Glomerular visceral epithelial cell (primary cell): ENCODE results near the gene HGD.
"Not testable (repeated sequence)": the region's sequence is repeated elsewhere in the genome, so short reads cannot be mapped to it uniquely, and the experiment has no call there.

Experiments used
- DNase-seq: peaks from one replicate; pipeline ENCODE4 v3.0.0-alpha.2; 2016; ENCODE audit errors: extremely low spot score

HGD gene

DNA sequence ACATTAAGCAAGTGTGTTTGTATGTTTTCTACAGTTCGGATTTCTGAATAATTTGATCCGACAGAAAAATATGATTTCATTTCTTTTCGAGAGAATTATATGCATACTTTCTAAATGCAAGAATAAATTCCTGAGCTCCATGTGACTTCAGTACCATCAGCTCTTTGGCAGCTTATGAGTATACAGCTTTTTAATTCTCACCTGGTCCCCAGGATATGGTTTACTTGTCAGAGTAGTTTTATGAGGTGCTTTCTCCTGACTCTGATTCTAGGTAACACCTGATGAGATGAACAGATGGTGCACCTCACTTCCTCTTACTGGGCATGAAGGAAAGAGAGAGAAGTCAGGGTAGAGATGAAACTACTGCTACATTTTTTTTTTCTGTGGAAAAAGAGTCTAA, 3.1 kb downstream of the HGD start:
- DNase-seq: no peak

DNA sequence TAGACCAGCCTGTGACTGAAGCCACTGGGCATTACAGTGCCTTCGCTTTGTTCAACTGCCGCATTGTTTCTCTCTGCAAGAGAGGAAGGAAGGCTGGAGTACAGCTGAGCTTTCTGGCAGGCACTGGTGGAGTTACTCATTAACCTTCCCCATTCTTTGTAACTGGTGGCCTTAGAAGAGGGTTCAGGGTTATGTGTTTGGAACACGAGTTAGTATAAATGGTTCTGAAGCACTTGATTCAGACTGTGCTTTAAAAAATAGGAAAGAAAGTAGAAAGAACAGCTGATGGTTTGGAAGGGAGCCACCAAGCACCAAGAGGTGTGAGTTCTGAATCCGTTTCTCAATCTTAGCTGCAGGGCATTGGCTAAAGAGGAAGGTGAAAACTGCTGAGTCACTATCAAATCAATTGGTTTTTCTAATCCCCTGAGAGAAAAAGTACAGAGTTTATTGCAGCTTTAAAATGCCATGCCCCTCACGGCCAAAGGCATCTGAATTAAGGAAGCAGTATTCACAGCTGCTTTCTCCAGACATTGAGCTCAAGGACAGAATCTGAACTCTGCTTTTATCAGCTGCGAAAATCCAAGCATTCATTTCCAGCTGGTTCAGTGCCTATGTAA, 3.6 kb downstream of the HGD start:
- peak; percentile 83 for DNase-seq

DNA sequence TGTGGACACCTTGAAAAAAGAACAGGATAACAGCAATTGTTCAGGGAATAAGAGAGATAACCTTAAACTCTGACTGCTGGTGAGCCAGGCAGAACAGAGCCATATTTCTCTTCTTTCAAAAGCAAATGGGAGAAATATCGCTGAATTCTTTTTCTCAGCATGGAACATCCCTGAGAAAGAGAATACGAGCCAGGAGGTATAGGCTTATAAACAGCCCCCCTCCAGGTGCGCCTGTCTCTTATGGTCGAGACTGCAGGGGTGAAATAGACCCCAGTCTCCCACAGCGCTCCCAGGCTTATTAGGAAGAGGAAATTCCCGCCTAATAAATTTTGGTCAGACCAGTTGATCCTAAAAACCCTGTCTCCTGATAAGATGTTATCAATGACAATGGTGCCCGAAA, 4.8 kb downstream of the HGD start:
- not testable (repeated sequence) for DNase-seq

DNA sequence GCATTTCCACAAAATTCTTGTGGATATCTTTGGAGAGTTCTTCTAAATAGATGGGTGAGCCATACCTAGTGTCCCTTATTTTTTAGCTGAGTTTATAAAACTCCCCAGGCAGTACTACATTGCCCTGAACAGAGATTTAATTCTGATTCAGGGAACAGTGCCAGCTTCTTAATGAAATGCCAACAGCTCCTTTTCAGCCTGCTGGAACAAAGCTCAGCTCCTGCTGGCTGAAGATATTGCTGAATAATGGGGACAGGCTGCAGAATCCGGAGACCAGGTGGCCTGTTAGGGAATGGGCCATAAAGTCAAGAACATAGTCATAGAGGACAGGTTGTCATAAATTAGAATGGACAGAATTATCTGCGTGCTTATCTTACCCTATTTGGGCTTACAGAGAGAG, 8.9 kb downstream of the HGD start:
- no peak for DNase-seq

DNA sequence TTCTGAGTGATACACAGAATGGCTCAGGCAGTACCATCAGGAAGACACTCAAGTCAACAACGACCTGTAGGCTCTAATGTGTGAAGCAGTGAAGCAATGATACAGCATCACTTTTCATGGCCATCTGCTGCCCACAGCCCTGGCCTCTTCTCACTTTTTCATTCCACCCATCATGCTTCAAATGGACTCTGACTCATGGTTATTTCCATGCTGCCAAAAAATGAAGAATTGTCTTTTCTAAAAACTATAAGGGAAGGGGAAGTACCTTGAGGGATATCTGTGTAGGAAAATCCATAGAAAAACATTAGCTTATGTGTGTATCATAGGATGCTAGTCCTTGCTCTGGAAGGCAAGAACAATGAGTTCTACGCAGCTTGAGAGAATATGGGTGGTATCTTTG, 11.5 kb downstream of the HGD start:
- DNase-seq: no peak

DNA sequence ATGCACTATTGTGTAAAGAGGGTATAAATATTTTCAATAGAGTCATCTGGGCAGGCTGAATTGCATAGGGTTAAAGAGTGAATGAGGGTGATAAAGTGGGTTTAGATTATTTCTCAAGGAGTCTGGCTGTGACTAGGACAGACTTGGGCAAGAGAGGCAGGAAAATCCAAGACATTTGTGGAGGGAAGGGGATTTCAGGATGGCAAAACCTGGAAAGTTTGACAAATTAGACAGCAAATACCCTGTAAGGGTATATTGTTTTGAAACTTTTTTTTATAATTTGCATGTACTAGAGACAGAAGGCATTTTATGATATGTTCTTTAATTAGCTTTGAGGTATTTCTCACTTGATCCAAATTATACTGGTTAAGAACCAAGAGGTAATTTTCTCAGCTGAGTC, 17.1 kb downstream of the HGD start:
- DNase-seq: no peak

DNA sequence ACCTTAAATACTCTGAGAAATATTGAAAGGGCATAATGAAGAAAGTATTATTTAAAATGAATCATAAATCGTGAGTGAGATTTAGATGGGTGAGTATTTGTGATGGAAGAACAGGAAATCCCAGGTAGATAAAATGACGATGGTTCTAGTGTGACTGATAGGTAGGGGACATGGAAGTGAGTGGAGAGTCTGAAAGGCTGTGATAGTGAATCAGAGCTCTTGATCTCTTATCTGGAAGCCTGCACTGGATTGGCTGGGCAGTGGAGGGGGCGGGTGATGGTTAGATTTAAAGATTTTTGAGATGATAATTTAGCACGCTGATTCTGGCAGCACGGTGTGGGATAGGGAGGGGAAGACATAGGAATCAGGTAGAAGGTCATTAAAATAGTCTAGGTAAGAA, 20.1 kb downstream of the HGD start:
- DNase-seq: no peak

DNA sequence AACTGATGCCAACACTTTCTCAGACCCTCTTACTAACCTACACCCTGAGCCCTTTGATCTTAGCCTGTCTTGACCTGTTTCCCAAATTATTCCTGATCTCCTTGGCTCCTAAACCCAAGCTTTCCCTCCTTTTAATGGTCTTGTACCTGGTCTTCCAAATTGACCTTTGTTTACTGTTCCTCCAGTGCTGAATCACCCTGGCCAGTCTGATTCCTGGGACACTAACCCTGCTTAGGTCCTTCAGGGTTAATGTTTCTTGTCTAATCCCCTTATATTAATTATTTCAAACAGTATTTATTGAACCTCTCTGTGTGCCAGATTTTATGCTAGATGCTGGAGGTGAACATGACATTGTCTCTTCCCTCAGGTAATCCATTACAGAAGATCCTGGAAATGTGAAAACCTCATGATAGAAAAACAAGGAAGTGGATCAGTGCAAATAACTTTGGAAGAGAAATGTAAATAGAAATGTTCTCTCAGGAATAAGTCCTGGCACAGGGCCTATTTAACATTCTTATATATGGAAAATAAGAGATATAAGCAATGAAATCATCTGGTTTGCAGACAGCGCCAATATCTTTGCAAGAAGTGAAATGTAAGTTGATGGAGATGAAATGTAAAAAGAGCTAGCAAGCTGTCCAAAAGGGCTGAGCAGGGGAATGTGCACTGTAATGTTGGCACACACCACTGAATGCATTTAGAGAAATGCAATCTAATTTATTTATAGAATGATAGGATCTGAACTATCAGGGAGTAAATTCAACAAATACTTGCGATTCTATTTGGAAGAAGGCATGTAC, 20.7 kb downstream of the HGD start:
- DNase-seq: no peak

DNA sequence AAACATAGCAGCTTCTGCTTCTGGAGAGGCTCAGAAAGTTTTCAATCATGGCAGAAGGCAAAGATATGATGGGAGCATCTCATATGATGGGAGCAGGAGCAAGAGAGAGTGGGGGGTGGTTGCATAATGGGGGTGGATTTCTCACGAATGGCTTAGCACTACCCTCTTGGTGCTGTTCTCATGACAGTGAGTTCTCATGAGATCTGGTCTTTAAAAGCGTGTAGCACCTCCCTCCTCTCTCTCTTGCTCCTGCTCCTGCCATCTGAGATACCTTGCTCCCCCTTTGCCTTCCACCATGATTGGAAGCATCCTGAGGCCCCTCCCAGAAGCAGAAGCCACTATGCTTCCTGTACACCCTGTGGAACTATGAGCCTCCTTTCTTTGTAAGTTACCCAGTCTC, 22.2 kb downstream of the HGD start:
- DNase-seq: no peak

DNA sequence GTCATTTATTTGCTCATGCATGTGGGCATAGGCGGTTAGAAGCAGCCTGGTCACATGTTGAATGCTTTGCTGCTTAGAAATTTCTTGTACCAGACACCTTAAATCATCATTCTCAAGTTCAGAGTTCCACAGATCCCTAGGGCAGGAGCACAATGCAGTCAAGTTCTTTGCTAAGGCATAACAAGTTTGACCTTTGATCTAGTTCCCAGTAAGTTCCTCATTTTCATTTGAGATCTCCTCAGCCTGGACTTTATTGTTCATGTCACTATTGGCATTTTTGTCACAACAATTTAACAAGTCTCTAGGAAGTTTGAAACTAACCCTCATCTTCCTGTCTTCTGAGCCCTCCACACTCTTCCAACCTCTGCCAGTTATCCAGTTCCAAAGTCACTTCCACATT, 22.8 kb downstream of the HGD start:
- DNase-seq: no peak

DNA sequence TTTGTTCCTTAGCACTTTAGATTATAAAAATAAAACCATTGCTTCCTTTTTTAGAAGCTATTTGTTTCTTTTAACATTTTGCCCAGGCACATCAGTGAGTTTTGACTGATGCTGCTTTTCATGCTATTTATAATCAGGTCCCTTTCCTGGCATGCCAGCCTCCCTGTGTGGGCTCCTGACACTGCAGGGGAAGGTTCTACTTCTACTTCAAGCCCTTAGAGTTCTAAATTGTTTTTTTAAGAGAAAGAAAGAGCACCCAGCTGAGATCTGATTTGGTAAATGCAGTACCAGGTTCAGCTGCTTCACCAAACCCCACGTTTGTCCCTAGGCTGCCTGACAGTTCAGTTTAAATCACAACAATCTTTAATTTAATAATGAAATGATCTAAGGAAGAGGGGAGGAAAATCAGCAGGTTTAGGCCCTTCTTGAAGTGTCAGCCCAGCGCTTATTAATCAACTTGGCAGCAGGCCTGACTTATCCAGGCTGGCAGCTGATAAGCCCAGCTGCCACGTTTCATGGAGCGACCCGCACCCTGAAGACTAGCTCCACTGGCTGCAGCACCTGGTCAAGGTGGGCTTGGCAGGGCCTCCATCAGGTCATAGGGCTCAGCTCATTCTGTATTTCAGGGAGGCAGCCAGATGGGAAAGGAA, 29.0 kb downstream of the HGD start:
- DNase-seq: no peak

DNA sequence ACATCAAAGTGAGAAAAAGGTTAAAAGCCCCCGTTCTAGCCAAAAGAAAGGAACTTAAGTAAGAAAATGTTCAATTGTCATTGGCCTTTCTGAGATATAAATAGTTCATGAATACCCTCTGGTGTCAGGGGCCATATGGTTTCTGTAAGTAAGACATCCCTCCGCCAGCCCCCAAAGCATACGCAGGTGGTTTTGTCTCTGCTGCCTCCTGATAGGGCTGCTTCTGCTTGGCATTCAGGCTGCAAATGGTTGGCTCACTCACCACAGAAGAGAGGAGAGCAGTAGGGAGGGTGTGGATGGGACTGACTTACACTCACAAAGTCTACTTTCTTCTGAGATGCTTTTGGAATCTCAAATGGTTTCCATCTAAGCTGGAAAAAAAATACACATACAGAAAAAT, 29.8 kb downstream of the HGD start:
- DNase-seq: no peak

DNA sequence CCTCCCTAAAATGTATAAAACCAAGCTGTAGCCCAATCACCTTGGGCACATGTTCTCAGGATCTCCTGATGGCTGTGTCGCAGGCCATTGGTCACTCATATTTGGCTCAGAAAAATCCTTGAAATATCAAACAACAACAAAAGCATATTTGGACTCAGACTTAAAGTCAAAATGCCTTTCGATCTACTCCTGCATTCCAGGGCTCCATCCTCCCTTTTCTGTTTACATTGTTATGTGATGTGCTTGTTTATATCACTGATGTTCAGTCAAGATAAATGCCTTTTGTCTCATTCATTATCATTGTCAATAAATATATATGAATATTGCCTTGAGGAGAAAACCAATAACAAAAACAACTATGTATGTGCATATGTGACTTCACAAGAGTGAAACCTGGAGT, 31.7 kb downstream of the HGD start:
- DNase-seq: no peak

DNA sequence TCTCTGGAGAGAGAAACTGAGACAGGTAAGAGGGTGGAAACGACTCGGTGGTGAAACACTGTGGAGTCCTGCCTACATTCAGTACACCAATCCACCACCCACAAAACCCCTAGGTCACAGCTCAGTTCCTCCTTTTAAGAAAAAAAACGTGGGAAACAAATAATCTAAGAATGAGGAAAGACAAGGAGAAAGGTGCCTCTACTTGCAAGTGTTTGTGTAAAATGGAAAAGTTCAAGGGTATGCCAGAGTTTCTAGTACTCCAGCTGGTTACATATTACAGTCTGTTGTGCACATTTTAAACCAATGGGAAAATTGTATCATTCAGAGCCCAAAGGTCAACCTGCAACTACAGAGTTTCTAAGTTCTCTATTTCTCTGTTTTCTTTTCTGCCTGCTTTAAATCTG, 32.2 kb downstream of the HGD start:
- DNase-seq: no peak

DNA sequence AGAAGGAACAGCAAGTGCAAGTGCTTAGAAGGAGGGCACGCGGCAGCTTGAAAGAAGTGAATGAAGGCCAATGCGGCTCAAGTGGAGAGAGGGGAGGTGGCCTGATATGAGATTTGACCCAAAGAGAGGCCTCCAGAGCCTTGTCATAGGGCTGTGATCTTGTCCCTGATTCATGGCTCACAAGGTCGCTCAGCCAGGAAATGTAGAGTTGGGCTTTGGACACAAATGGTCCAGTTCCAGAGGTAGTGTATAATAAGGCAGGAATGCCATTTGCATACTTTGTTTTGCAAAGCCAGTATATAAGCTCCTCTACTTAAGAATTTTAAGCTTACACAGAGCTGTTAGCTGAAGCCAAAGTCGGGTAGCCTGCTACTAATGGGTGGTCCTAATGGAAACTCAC, 33.7 kb downstream of the HGD start:
- DNase-seq: no peak

DNA sequence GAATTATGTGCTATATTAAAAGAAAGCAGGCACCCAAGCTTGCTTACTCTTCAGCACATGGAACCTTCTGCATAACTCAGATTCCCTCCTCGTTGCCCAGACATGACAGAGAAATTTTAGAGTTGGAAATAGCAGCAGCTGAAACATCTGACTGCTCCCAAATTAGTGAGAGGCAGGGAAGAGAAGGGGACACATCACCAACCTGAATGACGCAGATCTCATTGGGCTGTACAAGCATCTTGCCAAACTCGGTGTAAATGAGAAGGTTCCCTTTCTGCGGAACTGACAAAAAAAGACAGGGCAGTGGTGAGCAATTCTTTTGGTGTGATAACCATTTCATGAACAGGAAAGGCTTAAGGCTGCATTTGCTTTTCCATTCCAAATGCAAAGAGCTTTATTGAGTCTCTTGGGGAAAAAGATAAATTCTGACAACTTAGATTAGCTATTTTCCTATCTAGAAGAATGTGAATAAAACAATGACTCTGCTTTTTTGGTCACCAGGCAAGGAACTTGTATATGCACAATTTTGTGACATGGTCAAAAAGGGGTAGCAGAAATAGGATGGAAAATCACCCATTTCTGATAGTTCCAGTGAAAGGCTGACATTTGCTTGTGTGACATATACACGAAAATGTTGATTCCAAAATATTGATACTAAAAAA, 35.1 kb downstream of the HGD start:
- DNase-seq: no peak

DNA sequence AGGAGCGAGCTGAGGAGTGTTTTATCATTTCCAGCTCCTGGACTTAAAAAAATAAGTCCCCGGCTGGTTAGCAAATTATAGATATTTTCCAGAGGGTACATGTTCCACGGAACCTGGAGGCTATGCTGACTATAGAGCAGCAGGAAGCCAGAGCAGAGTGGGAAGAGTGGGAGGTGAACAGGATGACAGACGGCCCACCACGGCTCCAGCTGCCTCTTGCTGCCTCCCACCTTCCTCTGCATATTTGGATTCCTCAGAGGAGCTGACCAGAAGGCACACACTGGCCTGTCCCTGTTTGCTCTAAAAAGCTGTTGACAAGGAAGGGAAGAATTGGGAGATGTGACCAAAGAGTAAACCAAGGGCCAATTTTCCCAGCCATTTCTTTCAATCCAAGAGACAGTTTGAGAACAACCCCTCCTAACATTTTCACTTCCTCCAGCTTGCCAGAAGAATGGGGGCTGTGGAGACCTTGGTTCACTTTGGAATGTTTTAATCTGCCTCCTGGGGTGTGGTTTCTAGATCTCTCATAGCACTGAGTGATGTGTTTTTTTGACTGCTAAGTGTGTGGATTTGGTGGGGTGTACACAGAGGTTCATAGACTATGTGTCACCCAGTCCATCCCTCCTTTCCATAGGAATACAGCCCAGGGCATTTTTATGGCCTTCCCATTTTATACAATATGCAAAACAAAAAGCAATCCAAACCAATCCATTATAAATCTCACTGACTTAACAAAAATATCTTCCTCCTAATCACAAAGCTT, 36.8 kb downstream of the HGD start:
- no peak for DNase-seq

DNA sequence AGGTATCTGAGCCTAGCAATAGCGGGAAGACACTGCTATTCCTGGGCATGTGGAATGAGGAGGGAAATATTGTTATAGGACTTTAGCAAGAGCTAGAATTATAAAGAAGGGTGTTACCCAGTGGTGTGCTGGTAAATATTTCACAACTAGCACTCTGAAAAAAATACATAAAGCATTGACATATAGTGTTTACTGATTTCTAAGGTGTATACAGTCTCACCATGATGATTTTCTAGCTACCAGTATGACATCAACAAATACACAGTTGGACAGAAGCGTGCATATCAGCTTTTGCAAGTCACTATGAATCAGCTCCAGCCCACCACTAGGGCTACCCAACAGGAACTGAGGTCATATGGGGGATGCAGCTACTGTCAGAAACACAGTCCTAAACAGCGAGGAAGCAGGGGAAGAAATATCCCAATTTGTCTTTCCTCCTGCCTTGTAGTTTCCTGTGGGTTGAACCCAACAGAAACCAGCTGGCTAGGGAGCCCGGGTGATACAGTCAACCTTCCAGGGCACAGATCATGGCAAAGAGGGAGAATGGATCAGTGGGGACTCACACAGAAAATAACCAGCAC, 39.6 kb downstream of the HGD start:
- peak; percentile 1 for DNase-seq

DNA sequence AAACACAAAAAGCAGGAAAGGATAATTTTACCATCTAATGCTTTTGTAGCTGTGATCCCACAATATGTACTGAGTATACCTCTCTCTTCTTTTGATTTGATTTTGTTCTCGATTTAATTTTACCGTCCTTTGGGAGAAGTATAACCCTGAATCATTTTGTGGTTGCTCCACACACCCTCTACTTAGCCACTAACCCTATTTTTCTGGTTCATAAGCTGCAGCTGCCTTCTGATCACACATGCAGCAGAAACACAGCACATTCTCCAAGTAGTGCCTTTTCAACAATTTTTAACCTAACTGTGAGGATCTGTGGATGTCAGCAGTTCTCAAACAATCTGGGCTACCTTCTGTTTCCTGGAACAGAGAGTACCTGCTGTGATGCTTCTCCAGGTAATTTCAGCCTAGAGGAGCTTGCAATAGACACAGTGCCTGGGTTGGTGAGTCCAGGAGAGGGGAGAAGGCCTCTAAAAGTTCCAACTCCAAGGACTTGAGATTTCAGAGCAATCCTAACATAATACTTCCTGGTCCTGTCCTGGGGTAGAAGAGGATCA, 40.3 kb downstream of the HGD start:
- DNase-seq: no peak

DNA sequence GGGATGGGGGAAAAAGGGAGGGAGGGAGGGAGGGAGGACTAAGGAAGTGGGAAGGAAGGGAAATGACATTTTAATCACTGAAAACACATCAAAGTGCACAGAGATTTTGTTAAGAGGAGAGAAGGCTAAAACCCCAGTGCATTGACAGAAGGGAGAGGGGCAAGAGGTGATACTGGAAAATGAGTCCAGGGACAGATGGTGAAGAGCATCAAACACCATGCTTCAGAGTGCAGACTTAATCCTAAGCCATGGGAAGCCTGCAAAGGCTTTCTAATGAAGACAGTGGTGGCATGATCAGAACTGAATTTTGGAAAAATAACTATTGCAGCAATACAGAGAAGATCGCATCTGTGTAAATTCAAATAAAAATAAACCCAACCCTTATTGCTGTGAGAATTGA, 41.8 kb downstream of the HGD start:
- DNase-seq: no peak

DNA sequence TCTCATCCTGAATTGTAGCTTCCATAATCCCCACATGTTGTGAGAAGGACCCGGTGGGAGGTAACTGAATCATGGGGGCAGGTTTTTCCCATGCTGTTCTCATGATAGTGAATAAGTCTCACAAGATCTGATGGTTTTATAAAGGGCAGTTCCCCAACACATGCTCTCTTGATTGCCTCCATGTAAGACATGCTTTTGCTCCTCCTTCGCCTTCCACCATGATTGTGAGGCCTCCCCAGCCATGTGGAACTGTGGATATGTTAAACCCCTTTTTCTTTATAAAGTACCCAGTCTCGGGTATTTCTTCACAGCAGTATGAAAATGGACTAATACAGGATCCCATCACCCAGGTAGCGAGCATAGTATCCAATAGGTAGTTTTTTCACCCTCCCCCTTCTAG, 43.2 kb downstream of the HGD start:
- DNase-seq: not testable (repeated sequence)
